Neural progenitor cell (in vitro differentiated cells): ENCODE results near the gene BCL2L14. TPM values are rescaled to one million over a fixed set of nuclear protein-coding genes. Genes with fewer than 3 reads are reported as not detected.

Source experiments
- DNase-seq: peaks from one replicate; pipeline ENCODE4 v3.0.0-alpha.2; 2016; ENCODE audit warnings: low spot score
- H2AFZ ChIP-seq: fragments of 200-600 bp; sonication (generic); replicated peaks from 2 replicates; pipeline ENCODE4 v1.6.1; 2016; ENCODE audit warnings: antibody characterized with exemption
- H3F3A ChIP-seq: fragments of 200-600 bp; sonication (generic); 2 replicates; pipeline ENCODE4 v1.6.1; 2016; ENCODE audit warnings: antibody characterized with exemption, low read depth
- H3K27ac ChIP-seq: fragments of 200-600 bp; sonication (generic); 2 replicates; pipeline ENCODE4 v1.5.1; 2016; ENCODE audit warnings: mild to moderate bottlenecking
- H3K27me3 ChIP-seq: fragments of 200-600 bp; sonication (generic); 2 replicates; pipeline ENCODE4 v1.6.1; 2016; ENCODE audit warnings: mild to moderate bottlenecking, moderate library complexity
- H3K36me3 ChIP-seq: fragments of 200-600 bp; sonication (generic); 2 replicates; pipeline ENCODE4 v1.5.1; 2016
- H3K4me1 ChIP-seq: fragments of 200-600 bp; sonication (generic); 2 replicates; pipeline ENCODE4 v1.6.1; 2016; ENCODE audit warnings: mixed run types
- H3K4me2 ChIP-seq: fragments of 200-600 bp; sonication (generic); 2 replicates; pipeline ENCODE4 v1.6.1; 2016
- H3K4me3 ChIP-seq: fragments of 200-600 bp; sonication (generic); 2 replicates; pipeline ENCODE4 v1.5.1; 2016
- H3K79me2 ChIP-seq: fragments of 200-600 bp; sonication (generic); 2 replicates; pipeline ENCODE4 v1.6.1; 2016; ENCODE audit warnings: low read depth
- H3K9ac ChIP-seq: fragments of 200-600 bp; sonication (generic); 2 replicates; pipeline ENCODE4 v1.6.1; 2016
- H3K9me3 ChIP-seq: fragments of 200-600 bp; sonication (generic); 2 replicates; pipeline ENCODE4 v1.5.1; 2016; ENCODE audit warnings: low read depth
- H4K20me1 ChIP-seq: fragments of 200-600 bp; sonication (generic); 2 replicates; pipeline ENCODE4 v1.6.1; 2016; ENCODE audit warnings: low read depth
- H3K27ac Mint-ChIP-seq: 3 replicates; pipeline ENCODE4 v1.8.0; 2021; ENCODE audit warnings: mixed read lengths
- H3K27me3 Mint-ChIP-seq: 2 replicates; pipeline ENCODE4 v1.8.0; 2022; ENCODE audit warnings: low read depth, mild to moderate bottlenecking, inconsistent platforms, moderate library complexity, mixed read lengths; ENCODE audit not compliant: insufficient read depth
- H3K36me3 Mint-ChIP-seq: 3 replicates; pipeline ENCODE4 v1.8.0; 2021; ENCODE audit warnings: mixed read lengths
- H3K4me1 Mint-ChIP-seq: 3 replicates; pipeline ENCODE4 v1.8.0; 2021; ENCODE audit warnings: mixed read lengths
- H3K4me3 Mint-ChIP-seq: 3 replicates; pipeline ENCODE4 v1.8.0; 2021; ENCODE audit warnings: mild to moderate bottlenecking, moderate library complexity, mixed read lengths
- H3K9me3 Mint-ChIP-seq: 3 replicates; pipeline ENCODE4 v1.8.0; 2020; ENCODE audit warnings: mixed read lengths
- CTCF ChIP-seq: fragments of 200-600 bp; sonication (generic); IDR thresholded peaks from 2 replicates; pipeline ENCODE4 v1.5.1; 2017; ENCODE audit warnings: antibody characterized with exemption, mild to moderate bottlenecking
- EZH2 ChIP-seq: fragments of 200-600 bp; sonication (generic); IDR thresholded peaks from 2 replicates; pipeline ENCODE4 v1.6.1; 2017; ENCODE audit warnings: antibody characterized with exemption, mild to moderate bottlenecking, moderate library complexity
- EZH2phosphoT487 ChIP-seq: fragments of 200-600 bp; sonication (generic); IDR thresholded peaks from 2 replicates; pipeline ENCODE4 v1.6.1; 2017; ENCODE audit warnings: antibody characterized with exemption
- microRNA-seq: library from miRNA; unstranded; fragments of <30 nt; microRNA quantifications from one replicate; pipeline ENCODE4, GENCODE V29; 2016
- total RNA-seq: library from RNA; depleted of rRNA; stranded (reverse); fragments of >200 nt; gene quantifications from 2 replicates; pipeline ENCODE4 v1.2.3, GENCODE V29; 2015; ENCODE audit warnings: low replicate concordance

Gene BCL2L14
- total RNA-seq, 1 donor from 2014 or later = not detected

- no peak overlapping the region for H3K4me2 ChIP-seq
- no peak overlapping the region for H3K4me3 ChIP-seq
- Mint-ChIP-seq H3K27me3 (no peaks in the 10 kb centered on the region), H3K9me3 (no peaks in the 10 kb centered on the region), H3K4me3 (no peak overlapping the region), H3K4me1 (no peaks in the 10 kb centered on the region), H3K27ac (no peak overlapping the region), H3K36me3 (peaks cover 41% of the 10 kb centered on the region)
- H4K20me1 ChIP-seq = peaks cover 3% of the 10 kb centered on the region
- H3K79me2 ChIP-seq = peaks cover 5% of the 10 kb centered on the region
- H3K9ac ChIP-seq = no peak overlapping the region
- H3F3A ChIP-seq = peaks cover 3% of the 10 kb centered on the region
- no peaks in the 10 kb centered on the region for H3K27me3 ChIP-seq
- peaks cover 22% of the 10 kb centered on the region for H3K36me3 ChIP-seq
- no peak overlapping the region for H3K27ac ChIP-seq
- no peaks in the 10 kb centered on the region for H3K9me3 ChIP-seq
- H3K4me1 ChIP-seq = no peaks in the 10 kb centered on the region
- TF ChIP-seq CTCF (no peak), EZH2phosphoT487 (no peak), EZH2 (no peak)
- no peak overlapping the region for H2AFZ ChIP-seq
- DNase-seq = no peak
These were observed 76.4 kb downstream of the BCL2L14 start for GRCh38 chr12:12147111-12147510.

Small RNA genes within 50 kb of the gene (microRNA-seq; reads per million reads assigned to microRNA genes)
- gene MIR1244-4 = not detected

Other genes starting within 250 kb of the BCL2L14 start
- gene LRP6, start 196.1 kb downstream of the BCL2L14 start, total RNA-seq = 61.6 and 68.0 TPM in 2 replicates